ENCODE data around the gene MOBP.

MOBP gene

GRCh38 chr3:39550354-39551051, 83.0 kb downstream of the MOBP start:
- no peak for DNase-seq

Measured in CD4-positive, alpha-beta T cell treated with Interleukin-6 for 4 hours (primary cell).